C4-2B (cell line): ENCODE measurements around the gene DNAJC15.

Experiments
- H3K27ac ChIP-seq: fragments of 450-650 bp; 2 replicates; pipeline ENCODE4 v1.5.1; 2017
- CTCF ChIP-seq: fragments of 450-650 bp; conservative IDR thresholded peaks from 2 replicates; pipeline ENCODE4 v1.5.1; 2017; ENCODE audit warnings: mild to moderate bottlenecking
- ZFX ChIP-seq: fragments of 450-650 bp; IDR thresholded peaks from 2 replicates; pipeline ENCODE4 v1.6.1; 2017

DNAJC15 gene

DNA sequence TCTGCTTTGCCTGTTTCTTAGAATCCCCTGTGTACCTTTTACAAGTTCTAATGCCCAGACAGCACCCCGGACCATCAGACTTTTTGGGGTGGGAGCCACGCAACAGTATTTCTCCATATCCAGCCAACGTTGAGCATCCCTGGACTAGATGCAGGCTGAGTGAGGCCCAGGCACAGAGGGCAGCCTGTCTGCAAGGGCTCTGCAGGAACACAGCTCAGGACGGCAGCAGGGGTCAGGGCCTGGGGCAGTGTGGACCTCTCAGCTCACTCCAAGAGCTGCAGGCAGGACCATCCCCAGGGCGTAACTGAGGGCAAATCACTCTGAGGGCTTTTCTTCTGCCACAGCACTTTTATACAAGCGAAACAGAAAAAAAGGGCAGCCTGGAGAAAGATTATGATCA, 95.8 kb downstream of the DNAJC15 start:
- TF ChIP-seq CTCF = no peak
- no peak for TF ChIP-seq ZFX
- no peak overlapping the region for H3K27ac ChIP-seq

DNA sequence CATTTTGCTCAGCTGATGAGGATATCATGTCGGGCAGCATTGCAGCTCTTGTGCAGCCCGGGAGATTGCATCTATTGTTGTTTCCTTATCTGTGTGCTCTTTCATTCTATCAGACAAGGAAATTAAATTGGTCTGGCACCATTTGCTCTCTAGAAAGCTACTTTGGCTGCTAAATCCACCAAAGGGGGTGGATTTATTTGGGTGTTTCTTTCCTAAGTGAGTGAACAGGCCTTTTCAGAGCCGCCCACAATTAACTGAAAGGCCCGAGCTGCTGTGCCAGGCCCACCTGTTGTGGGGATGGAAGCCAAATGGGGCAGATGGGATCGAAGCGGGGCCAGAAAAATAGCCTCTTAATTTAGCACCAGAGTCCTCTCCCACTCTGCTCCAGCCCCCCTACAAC, 99.4 kb downstream of the DNAJC15 start:
- TF ChIP-seq CTCF = no peak
- no peak for TF ChIP-seq ZFX

DNA sequence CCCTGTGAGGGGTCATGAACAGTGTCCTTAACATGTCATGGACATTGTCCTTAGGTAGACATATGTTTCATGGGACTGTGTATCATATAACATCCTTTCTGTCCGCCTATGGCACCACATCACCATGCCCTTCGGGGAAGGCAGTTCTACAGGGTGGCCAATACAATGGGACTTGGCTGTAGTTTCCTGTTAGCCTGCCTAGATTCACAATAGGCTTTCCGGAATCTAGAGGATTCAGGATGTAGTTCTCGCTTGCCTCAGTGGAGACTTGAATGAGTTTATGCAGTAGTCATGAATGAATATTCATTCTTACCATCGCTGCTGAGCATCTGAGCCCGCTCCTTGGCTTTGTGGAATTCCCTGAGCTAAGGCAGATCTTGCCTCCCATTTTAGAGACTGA, 100.5 kb downstream of the DNAJC15 start:
- TF ChIP-seq ZFX (no peak), CTCF (no peak)
- H3K27ac ChIP-seq = no peak overlapping the region

More for the DNA sequence above, 99.4 kb downstream of the DNAJC15 start:
- no peak overlapping the region for H3K27ac ChIP-seq

DNA sequence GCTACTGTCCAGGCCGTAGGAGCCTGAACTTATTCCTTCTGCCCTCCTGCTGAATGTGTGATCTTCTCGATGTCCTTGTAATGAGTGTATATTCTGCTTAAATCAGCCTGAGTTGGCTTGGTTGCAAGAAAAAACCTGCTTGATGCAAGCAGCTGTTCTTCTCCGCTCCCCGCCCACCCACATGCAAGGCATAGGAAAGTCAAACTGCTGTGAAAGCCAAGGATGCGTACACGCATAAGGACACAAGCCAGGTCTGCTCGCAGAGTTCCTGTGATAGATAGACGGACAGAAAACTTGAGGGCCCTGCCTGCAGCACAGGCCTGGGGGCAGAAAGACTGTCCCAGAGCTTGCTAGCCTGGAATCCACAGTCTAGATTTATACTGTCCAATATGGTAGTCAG, 101.1 kb downstream of the DNAJC15 start:
- H3K27ac ChIP-seq = no peak overlapping the region
- TF ChIP-seq CTCF = no peak
- TF ChIP-seq ZFX = no peak

DNA sequence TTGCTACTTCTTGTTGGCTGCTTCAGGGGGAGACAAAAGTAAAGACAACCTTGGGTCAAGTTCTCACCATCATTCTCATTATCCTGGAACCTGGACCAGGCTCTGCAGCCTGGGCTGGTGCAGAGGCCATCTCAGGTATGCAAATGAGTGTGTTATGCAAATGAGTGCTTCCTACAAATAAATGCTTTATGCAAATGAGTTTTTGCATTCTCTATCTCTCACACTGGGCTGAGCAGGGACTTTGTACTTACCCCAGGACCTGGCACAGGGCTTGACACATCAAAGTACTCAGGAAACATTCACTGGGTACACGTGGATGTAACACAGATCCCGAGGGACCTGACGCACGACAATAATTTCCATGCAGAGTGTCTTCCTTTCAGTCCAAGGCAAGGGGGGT, 103.0 kb downstream of the DNAJC15 start:
- TF ChIP-seq CTCF (no peak), ZFX (no peak)

DNA sequence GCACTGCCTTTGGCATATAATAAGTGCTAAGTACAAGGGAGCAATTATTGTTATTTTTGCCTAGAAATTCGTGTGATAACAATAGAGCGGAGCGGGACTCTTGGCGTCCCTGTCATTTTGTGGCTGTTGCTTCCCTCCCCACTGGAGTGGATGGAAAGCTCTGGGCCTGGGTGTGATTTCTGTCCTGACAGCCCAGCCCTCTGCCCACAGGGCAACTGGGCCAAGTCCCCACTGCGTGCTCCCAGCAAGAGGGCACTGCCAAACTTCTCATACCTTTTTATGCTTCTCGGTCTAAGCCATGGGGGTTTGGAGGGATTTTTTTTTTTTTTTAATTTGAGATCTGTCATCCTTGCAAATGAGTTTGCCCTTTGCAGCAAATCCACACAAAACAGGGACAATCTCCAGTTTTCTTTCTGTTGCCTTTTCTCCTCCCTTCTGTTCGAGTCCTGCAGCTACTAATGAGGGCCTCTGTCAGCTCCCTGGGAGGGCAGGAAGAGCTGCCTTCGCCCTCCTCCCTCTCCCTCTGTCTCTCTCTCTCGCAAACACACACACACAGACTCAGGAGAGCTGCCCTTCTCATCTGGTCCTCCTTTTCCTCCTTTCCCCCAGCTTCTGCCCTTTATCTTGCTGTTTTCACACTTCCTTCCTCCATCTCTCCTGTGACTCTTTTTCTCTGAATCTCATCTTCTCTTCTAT, 103.9 kb downstream of the DNAJC15 start:
- H3K27ac ChIP-seq = no peak overlapping the region

More for the DNA sequence above, 103.0 kb downstream of the DNAJC15 start:
- H3K27ac ChIP-seq = no peak overlapping the region

GRCh38 chr13:43127827-43128226, 104.4 kb downstream of the DNAJC15 start:
- H3K27ac ChIP-seq = no peak overlapping the region
- TF ChIP-seq ZFX (no peak), CTCF (no peak)

More for the DNA sequence above, 103.9 kb downstream of the DNAJC15 start:
- TF ChIP-seq ZFX = no peak
- TF ChIP-seq CTCF = no peak
